OCI-LY7 (cell line): ENCODE measurements around the gene MYO16.

ENCODE experiments used
- CTCF ChIP-seq: fragments of 200-600 bp; sonication (generic); conservative IDR thresholded peaks from 2 replicates; pipeline ENCODE4 v1.5.1; 2014; ENCODE audit warnings: mild to moderate bottlenecking, antibody characterized with exemption, low read length, moderate library complexity, mixed read lengths
- EZH2phosphoT487 ChIP-seq: fragments of 200-600 bp; sonication (generic); IDR thresholded peaks from 2 replicates; pipeline ENCODE4 v1.6.1; 2018; ENCODE audit warnings: low read depth, borderline replicate concordance, mild to moderate bottlenecking, mixed run types, antibody characterized with exemption, low read length, moderate library complexity, mixed read lengths

- TF ChIP-seq CTCF (no peak), EZH2phosphoT487 (no peak)
Observed at GRCh38 chr13:108734676-108735075, 105.3 kb downstream of the MYO16 start.
